ENCODE measurements around the gene WDR89. TPM values are rescaled to one million over a fixed set of nuclear protein-coding genes. Genes with fewer than 3 reads are reported as not detected.
A peak's percentile ranks its signal among the peaks of the same experiment; 100 is the strongest.
"Not testable (repeated sequence)": the region's sequence is repeated elsewhere in the genome, so short reads cannot be mapped to it uniquely, and the experiment has no call there.

Gene WDR89
- total RNA-seq, 1 donor from 2014 or later, result 19.3 TPM

- no peak for DNase-seq (ENCODE audit: low spot score)
These were observed 12.7 kb upstream of the WDR89 start for GRCh38 chr14:63654346-63654745.

GRCh38 chr14:63652406-63652805, 10.7 kb upstream of the WDR89 start:
- no peak for DNase-seq (ENCODE audit: low spot score)

- no peak for DNase-seq (ENCODE audit: low spot score)
These were observed 8.7 kb upstream of the WDR89 start for GRCh38 chr14:63650256-63650952.

GRCh38 chr14:63647696-63648410, 6.2 kb upstream of the WDR89 start:
- no peak for DNase-seq (ENCODE audit: low spot score)

GRCh38 chr14:63644741-63645140, 3.1 kb upstream of the WDR89 start:
- no peak for DNase-seq (ENCODE audit: low spot score)

GRCh38 chr14:63642656-63643382, 1.1 kb upstream of the WDR89 start:
- DNase-seq (ENCODE audit: low spot score), result no peak

- peak; percentile 88 for DNase-seq (ENCODE audit: low spot score)
These were observed 549 bp upstream of the WDR89 start for GRCh38 chr14:63642229-63642611.

- DNase-seq (ENCODE audit: low spot score), result no peak
These were observed 3.2 kb downstream of the WDR89 start for GRCh38 chr14:63638493-63638892.

GRCh38 chr14:63636094-63636635, 5.5 kb downstream of the WDR89 start:
- DNase-seq (ENCODE audit: low spot score), result not testable (repeated sequence)

GRCh38 chr14:63633801-63634200, 7.9 kb downstream of the WDR89 start:
- no peak for DNase-seq (ENCODE audit: low spot score)

GRCh38 chr14:63632932-63633514, 8.6 kb downstream of the WDR89 start:
- DNase-seq (ENCODE audit: low spot score), result no peak

- no peak for DNase-seq (ENCODE audit: low spot score)
These were observed 17.0 kb downstream of the WDR89 start for GRCh38 chr14:63624701-63625100.

GRCh38 chr14:63624203-63624602, 17.5 kb downstream of the WDR89 start:
- no peak for DNase-seq (ENCODE audit: low spot score)

- not testable (repeated sequence) for DNase-seq (ENCODE audit: low spot score)
These were observed 19.7 kb downstream of the WDR89 start for GRCh38 chr14:63621975-63622374.

GRCh38 chr14:63616015-63616414, 25.7 kb downstream of the WDR89 start:
- no peak for DNase-seq (ENCODE audit: low spot score)

GRCh38 chr14:63614679-63615363, 26.9 kb downstream of the WDR89 start:
- DNase-seq (ENCODE audit: low spot score), result no peak

- no peak for DNase-seq (ENCODE audit: low spot score)
These were observed 30.6 kb downstream of the WDR89 start for GRCh38 chr14:63611078-63611477.

- DNase-seq (ENCODE audit: low spot score), result no peak
These were observed 36.6 kb downstream of the WDR89 start for GRCh38 chr14:63605041-63605532.

- DNase-seq (ENCODE audit: low spot score), result no peak
These were observed 37.0 kb downstream of the WDR89 start for GRCh38 chr14:63604626-63605025.

GRCh38 chr14:63603749-63604277, 37.9 kb downstream of the WDR89 start:
- DNase-seq (ENCODE audit: low spot score), result no peak

GRCh38 chr14:63598807-63599206, 42.9 kb downstream of the WDR89 start:
- DNase-seq (ENCODE audit: low spot score), result no peak
